GM19043 (cell line): ENCODE data around the gene CERS5.

Experiments
- ATAC-seq: cut with Tn5 transposase; IDR thresholded peaks from one replicate; pipeline ENCODE4 v1.9.1; 2021; ENCODE audit warnings: low read depth; ENCODE audit not compliant: unreplicated experiment

The CERS5 gene

DNA sequence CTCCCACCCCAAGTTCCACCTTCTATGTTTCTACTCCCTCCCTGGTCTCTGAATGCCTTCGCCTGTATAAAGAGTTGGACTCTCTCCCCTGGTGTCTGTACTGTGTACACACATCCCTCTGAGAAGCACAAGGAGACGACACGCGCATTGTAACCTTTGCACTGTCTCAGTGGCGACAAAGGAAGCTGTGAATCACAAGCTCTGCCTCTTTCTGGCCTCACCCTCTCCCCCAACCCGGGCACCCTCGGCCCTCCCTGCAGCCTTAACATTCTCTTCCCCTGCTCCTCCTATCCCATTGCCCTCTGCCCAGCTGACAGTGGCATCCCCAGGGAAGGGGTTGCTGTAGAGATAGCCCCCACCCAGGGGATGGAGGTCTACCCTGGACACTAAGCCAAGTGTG lies 84.5 kb downstream of the CERS5 start:
- no peak for ATAC-seq

DNA sequence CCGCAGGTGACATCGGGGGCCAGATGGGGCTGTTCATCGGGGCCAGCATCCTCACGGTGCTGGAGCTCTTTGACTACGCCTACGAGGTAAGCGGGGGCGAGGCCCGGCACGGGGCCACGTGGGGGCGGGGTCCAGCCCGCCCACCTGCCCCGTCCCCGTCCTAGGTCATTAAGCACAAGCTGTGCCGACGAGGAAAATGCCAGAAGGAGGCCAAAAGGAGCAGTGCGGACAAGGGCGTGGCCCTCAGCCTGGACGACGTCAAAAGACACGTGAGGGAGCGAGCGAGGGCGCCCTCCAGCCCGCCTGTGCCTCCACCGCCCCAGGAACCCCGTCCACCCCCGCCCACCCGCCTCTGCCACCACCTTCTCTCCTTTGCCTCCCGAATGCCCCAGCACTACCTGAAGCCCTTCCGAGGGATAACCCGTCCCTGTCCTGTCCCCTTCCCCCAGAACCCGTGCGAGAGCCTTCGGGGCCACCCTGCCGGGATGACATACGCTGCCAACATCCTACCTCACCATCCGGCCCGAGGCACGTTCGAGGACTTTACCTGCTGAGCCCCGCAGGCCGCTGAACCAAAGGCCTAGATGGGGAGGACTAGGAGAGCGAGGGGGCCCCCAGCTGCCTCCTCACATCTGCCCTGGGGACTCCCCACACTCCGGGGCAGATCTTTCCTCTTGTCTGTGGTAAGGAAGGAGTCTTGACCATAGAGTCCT lies 85.9 kb downstream of the CERS5 start:
- no peak for ATAC-seq

DNA sequence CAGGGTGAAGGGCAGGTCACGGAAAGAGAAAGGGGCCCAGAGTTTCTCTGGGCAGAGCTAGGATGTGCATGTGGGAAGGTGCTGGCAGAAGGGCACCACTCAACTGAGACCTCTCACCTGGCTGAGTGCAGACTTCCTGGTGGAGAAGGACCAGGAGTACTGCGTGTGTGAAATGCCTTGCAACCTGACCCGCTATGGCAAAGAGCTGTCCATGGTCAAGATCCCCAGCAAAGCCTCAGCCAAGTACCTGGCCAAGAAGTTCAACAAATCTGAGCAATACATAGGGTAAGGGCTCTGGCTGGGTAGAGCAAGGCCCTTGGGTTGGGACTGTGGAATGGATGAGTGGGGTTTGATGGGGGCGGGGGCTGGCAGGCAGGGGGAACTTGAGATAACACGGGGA lies 87.4 kb downstream of the CERS5 start:
- no peak for ATAC-seq
